HG02970 (cell line): Measurements from ENCODE around the gene PARP3.

Experiments used
- ATAC-seq: cut with Tn5 transposase; IDR thresholded peaks from one replicate; pipeline ENCODE4 v1.9.1; 2021; ENCODE audit warnings: mild to moderate bottlenecking, moderate library complexity, moderate number of reproducible peaks; ENCODE audit not compliant: unreplicated experiment, low FRiP score

PARP3 gene

DNA sequence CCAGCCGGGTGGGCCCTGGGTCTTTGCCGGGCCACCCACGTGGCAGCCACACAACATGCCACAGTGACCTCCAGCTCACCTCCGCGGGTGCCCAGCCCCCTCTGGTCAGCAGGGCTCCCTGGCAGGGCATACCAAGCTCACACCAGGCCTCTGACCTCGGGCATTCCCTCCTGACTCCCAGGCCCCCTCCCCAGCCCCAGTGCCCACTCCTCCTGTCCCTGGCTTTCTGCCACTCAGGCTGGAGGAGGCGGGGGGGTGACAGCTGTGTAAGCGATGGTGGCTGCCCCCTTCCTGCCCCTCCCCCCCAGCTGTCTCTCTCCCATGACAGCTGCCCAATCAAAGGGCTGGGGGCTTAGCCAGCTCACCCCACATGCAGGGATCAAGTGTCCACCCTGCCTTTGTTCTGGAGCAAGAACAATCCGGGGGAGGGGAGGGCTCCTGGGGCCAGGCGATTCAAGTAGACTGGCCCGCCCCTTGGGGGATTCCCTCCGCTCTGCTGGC, 21.8 kb downstream of the PARP3 start:
- no peak for ATAC-seq

DNA sequence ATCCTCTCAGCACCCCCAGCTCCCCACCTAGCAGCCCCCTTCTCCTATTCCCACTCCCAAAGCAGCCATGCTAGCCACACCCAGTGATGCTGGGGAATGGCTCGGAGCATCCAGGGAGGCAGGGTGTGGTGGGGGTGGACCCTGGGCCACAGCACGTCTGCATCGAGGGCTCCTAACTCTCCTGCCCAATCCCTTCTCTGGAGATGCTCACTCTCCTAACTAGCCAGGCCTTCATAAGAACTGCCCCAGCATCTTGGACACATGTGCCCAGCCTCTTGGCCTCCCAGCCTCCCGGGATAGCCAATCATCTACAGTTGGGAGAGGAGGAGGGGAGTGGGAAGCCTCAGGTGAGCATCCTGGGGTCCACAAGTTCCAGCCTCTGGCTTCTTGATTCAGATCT, 22.4 kb downstream of the PARP3 start:
- ATAC-seq = no peak

- ATAC-seq = no peak
These were observed 23.9 kb downstream of the PARP3 start for GRCh38 chr3:51966016-51966415.

DNA sequence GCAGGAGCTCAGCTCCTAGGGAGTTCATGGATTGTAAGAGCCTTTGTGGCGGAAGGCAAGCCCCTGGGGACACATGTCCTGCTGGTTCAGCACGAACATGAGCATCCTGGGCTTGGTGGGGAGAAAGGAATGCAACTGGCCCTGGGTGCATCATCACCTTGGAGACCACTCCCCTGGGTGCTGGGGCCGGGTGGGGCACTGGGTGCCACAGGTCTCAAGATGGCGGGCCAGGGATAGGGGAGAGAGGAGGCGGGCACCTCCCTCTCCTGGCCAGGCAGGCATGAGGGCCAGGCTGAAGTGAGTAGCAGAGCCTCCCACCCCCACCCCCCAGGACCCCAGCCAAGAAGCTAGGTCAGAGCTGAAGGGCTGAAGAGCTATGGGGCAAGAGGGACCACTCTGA, 24.3 kb downstream of the PARP3 start:
- no peak for ATAC-seq

GRCh38 chr3:51966922-51967383, 24.8 kb downstream of the PARP3 start:
- ATAC-seq = no peak

DNA sequence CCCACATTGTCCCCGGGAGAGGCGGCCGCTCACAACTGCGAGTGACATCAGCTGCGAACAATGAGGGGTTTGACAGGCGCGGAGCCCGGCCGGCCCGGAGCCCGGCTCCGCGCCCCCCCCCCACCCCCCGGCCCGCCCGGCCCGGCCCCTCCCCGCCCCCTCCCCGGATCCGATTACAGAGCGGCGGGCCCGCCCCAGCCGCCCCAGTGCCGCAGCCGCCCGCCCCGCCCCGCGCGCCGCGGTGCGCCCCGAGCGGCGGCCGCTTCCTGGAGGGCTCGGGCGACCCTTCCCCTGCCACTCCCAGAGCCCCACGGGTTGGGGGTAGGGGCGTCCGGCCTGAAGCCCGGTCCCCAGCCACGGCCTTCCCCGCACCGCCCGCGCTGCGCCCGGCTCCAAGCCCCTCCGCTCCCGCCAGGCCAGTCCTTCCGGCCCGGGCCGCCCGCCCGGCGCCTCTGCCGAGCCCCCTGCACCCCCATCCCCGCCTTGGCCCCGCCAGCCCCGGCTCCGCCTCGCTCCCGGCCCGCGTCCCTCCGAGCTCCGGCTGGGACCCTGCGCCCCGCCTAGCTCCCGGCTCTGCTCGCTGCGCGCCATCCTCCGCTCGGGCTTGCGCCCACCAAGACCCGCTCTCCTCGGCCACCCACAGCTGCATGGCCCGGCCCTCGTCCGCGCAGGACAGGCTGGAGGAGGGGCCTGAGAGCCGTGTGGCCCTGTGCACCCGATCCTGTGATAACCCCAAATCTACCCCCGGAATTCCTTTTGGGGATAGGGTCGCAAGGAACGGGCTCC, 25.4 kb downstream of the PARP3 start, which contains the start of gene PCBP4:
TSS of gene PCBP4 (minus strand) at position 71 of the 786 bp plus-strand sequence. CDS start 6,214 bp downstream, outside the sequence.
- no peak for ATAC-seq

GRCh38 chr3:51968170-51968775, 26.1 kb downstream of the PARP3 start:
- no peak for ATAC-seq

GRCh38 chr3:51968883-51969678, 26.9 kb downstream of the PARP3 start:
- ATAC-seq = no peak

- no peak for ATAC-seq
These were observed 27.7 kb downstream of the PARP3 start for GRCh38 chr3:51969841-51970240.

DNA sequence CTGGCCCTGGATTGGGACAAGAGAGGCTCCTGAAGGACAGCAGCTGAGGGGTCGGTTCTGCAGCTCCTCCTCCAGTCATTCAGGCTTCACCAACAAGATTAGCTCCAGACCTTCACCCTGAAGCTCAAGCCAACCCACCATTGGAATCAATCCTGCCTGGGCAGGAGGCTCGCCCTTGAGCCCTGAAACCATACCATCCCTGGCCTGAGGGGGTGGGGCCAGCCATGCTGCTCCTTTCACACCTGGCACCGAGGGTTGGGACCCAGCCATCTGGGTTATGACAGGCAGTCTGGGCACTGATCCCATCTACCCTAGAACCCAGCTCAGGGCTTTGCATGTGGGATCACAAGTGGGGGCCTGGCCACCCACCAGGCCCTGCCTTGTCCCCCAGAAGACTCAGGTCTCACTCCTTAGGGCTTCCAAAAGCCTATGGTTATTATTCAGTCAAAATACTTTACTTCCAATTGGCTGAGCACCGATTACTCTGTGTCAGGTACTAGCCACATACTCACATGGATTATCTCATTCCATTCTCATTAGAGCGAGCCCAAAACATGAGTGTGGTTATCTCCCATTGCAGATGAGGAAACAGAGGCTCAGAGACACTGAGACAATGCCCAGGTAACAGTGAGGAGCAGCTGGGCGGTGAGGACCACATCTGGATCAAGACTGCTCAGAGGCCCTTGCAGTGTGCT, 28.6 kb downstream of the PARP3 start:
- no peak for ATAC-seq

GRCh38 chr3:51971350-51971749, 29.2 kb downstream of the PARP3 start:
- ATAC-seq = no peak

DNA sequence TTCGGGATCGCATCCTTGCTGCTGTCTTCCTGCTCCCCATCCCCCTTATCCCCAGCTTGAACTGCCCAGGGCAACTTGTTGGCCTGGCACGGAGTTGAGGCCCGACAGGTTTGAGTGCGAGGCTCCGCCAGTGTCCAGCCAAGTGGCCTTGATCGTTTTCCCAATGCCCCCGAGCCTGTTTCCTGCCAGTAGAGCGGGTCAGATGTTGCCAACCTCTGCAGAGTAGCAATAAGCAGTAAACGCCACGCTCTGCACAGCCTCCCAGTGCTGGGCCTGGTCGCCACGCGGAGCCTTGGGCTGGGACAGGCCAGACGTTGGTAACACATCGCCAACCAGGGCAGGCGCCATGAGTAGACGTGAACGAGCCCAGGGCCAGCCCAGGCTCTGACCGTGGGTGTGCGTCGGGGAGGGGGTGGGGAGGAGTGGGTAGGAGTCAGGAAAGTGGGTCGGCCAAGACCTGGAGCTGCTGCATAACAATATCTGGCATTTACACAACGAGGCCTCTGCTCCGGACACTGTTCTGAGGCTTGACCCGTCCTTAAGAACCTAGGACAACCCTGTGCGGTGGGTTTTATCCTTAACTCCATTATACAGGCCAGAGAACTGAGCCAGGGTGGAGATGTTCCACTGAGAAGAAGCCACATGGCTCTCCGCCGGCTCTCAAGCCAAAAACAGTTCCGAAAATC, 32.3 kb downstream of the PARP3 start:
- no peak for ATAC-seq

- ATAC-seq = peak; percentile 62
These were observed 33.0 kb downstream of the PARP3 start, which contains the start of gene ABHD14A for GRCh38 chr3:51974963-51975851. TSS of gene ABHD14A (plus strand) at chr3:51975064. CDS start at chr3:51975136, 72 bp downstream.

- ATAC-seq = no peak
These were observed 33.8 kb downstream of the PARP3 start for GRCh38 chr3:51975852-51976549.

- no peak for ATAC-seq
These were observed 35.4 kb downstream of the PARP3 start for GRCh38 chr3:51977446-51978142.

DNA sequence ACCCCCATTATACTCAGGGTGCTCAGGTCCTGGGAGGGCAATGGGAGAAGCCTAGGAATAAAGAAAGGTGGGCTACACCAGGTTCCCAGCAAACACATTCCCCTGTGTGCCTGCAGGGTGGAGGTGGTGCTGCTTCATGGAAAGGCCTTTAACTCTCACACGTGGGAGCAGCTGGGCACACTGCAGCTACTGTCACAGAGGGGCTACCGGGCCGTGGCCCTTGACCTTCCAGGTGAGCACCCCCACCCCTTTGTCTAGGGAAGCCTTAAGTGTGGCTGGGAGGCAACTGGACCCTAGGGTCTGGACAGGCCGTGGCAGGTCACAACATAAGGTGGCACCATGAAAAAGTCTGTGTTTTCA, 36.0 kb downstream of the PARP3 start:
- no peak for ATAC-seq

GRCh38 chr3:51980253-51980652, 38.1 kb downstream of the PARP3 start:
- no peak for ATAC-seq
